LoVo (cell line): Measurements from ENCODE around the gene ID3.

Experiments
- DNase-seq: peaks from one replicate; pipeline ENCODE4 v3.0.0-alpha.2; 2016; ENCODE audit warnings: low spot score

Gene ID3

DNA sequence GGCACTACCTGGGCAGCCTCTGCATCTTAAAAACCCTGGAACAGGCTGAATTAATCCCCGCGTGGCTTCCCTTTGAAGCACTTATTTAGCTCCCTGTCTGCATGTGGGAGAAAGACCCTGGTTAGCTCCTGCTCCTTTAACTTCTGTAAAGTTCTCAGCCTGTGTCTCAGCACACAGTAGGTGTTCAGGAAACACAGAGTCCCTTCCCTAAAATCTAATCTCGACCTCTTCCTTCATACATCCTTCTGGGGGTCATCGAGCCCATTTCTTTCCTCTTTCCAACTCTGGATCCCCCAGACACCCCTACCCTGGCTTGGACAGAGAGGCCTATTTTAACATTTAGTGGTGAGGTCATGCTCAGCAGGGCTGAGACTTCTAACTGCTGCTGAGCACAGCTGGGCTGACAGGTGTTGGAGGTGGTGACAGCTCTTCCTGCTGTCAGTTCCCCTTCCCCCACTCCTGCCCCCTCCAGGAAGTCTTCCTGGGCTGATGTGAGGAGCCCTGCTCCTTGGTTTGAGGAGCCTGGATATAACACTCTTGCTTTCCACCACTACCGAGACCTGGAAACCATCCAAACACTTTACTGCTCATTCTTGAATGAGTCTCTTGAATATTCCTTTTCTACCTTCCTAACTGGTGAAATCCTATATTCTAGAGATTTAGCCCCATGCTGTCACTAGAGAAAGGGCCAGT is 33.6 kb downstream of the ID3 start:
- no peak for DNase-seq

DNA sequence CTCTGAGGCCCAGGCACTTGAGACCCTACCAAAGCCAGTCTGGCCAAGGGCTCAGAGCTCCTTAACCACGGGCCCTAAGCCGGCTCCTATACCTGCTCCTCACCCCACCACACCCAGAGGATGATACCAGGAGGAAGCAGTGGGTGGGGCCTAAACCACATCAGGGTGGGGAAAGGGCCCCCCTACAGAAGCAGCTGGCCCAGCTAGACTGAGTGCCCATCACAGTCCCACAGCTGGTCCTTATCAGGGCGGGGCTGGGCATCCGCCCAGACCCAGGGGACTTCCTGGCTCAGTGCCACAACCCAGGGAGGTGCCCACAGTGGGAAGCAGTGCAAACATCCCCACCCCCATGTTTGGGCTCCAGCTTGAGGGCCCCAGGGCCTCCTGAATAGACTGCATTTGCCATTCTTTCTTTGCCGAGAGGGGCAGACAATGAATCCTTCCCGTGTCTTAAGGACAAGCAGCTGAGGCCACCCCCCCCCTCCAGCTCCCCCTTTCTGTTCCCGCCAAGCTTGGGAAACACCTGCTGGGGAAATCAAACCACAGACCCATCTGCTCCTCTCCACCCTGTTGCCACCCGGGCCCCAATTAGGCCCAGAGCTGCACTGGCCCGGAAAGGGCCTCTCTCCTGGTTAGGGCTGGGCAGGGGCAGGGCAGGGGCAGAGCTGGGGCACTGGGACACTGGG is 34.4 kb downstream of the ID3 start:
- peak; percentile 51 for DNase-seq

DNA sequence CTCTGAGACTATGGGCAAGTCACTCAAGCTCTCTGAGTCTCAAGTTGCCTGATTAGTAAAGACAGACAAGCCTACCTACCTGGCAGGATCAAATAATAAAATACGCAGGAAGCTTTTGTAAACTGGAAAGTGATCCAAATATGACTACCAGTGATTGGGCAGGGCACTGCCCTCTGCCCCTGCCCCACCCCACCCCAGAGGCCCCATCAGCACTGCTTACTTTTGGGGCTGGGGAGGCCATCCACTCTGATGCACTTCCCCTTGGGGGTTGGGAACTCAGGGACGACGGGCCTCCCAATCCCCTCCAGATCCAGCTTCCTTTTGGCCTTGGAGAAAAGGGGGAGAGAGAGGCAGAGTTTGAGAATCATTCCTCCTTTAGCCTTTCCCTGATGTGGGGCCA is 35.1 kb downstream of the ID3 start:
- DNase-seq: no peak

DNA sequence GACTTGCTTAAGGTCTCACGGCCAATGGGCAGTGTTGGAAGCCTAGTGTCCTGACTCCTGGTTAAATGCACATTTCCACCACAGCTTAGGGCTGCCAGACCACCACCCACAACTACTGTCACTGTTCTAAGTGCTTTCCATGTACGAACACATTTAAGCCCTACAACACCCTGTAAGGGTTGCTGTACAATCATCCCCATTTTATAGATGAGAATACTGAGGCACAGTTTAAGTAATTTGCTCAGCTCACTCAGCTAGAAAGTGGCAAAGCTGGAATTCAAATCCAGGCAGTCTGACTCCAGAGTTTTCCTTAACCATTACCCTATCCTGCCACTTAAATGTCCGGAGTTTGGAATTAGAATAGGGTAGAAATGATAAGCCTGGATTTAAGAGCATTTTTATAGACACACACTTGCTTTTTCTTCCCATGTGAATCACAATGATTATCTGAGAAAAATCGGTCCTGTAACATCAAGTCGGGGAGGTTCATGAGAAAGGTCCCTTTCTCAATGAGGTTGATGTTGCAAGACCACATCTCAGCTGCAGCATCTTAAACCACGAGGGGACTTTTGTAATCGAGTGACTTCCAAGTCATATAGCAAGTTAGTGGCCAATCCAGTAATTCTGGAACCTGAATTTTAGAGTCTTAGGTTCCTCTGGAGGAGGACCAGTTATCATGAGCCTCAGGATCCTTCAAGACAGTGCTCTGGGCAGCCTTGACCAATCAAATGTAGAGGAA is 36.9 kb downstream of the ID3 start:
- no peak for DNase-seq

DNA sequence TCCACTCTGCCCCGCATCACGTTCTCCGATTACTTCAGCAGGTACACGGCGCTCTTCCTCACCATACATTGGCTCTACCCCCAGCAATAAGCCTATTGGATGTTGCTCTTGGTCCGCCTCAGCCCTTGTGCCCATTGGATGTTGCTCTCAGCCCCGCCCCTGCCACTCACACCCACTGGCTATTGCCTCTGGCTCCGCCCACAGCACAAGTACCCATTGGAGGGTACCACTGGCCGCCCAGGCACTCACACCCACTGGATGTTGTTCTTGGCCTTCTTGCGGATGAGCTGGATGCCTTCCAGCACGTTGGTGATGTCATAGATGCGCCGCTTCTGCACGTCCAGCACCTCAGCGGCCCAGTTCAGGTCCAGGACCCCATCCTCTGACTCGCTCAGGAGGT is 37.7 kb downstream of the ID3 start:
- no peak for DNase-seq

DNA sequence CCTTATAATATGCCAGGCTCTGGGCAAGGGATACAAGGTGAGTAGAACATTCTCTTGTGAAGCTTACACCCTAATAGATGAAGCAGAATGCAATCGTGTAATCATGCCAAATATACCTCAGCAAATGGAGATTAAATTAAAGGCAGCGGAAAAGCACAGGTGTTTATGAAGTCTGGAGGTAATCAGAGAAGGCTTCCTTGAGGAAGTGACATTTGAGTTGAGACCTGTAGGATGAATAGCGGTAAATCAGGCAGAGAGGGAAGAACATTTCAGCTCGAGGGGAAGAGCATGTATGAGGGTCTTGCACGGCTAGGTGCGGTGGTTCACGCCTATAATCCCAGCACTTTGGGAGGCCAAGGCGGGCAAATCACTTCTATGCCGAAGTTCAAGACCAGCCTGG is 41.7 kb downstream of the ID3 start:
- DNase-seq: no peak

DNA sequence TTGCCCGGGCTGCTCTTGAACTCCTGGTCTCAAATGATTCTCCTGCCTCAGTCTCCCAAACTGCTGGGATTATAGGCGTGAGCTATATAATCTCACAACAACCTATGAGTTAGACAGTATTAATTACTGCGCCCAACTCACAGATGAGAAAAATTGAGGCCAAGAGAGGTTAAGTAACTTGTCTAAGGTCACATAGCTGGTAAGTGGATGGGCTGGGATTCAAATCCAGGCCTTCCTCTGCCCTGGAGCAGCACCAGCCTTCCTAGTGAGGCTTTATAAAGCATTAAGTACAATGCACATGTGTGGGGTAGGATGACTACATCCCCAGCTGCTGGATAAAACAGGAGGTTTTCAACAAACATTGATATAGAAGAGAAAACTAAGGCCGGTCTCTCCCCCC is 43.4 kb downstream of the ID3 start:
- no peak for DNase-seq

DNA sequence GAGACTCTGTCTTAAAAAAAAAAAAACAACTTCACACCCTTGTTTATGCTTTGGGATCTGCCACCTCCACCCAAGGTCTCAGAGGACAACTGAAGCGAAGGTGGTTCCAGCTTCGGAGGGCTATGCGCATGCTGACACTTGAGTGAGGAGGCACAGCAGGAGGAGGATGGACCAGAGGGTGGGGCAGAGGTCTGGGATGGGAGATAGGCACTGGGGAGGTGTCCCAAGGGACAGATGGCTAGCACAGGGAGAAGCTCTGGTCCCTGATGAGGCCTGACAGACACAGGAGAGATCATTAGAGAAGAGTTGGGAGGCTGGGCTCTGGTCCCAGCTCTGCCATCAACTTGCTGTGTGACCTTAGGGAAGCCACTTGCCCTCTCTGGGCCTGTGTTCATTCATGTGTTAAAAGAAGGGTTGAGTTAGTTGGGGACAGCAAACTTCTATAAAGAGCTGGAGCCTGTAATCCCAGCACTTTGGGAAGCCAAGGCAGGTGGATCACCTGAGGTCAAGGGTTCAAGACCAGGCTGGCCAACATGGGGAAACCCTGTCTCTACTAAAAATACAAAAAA is 45.1 kb downstream of the ID3 start:
- no peak for DNase-seq

DNA sequence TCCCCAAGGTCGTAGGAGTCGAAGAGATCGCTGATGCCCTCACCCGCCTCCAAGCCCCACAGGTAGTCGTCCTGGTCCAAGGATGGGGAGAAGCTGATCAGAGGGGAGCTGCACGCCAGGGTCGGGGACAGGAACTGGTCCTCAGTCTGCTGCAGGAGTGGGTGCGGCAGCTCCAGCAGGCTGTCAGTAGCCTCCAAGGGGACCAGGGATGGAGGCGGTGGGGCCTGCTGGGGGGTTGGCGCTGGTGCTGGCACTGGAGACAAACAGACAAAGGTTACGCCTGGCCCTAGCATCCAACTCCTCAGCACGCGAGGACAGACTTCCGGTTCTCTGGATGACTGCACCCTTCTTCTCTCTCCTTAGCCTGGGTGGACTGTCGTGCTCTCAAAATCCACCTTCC is 49.4 kb downstream of the ID3 start:
- no peak for DNase-seq
